Muscle of back (tissue), 13 donors: ENCODE measurements around the gene DLK1. TPM values are rescaled to one million over a fixed set of nuclear protein-coding genes. Genes with fewer than 3 reads are reported as not detected.

Experiments
- DNase-seq, 3 donors: peaks; one replicate each; pipeline versions ENCODE4 v3.0.0 to v3.0.0-alpha.2; 2013
- long read RNA-seq, 9 donors: transcript quantifications; one replicate each; lab custom pipeline, GENCODE V29; 2026
- polyA plus RNA-seq, 10 donors: library from polyadenylated mRNA; unstranded; fragments of 120-200 nt; gene quantifications; one replicate each; pipeline ENCODE4 v1.2.1, GENCODE V29; 2013; ENCODE audit not compliant: insufficient read length in 10 of 10

The DLK1 gene
- 1,000 to 10,000 TPM; 1,647 to 2,553 (median 1,994) TPM for polyA plus RNA-seq
- long read RNA-seq, donor 1, full-length matches to known transcripts: 970 of 1,057 reads
- long read RNA-seq, donor 1, partial matches to known transcripts: 87 of 1,057 reads
- long read RNA-seq, donor 1, other reads (novel, unspliced or antisense): 0 of 1,057 reads
- long read RNA-seq, donor 2, full-length matches to known transcripts: 885 of 934 reads
- long read RNA-seq, donor 2, partial matches to known transcripts: 49 of 934 reads
- long read RNA-seq, donor 2, other reads (novel, unspliced or antisense): 0 of 934 reads
- long read RNA-seq, donor 3: 0 reads
- long read RNA-seq, donor 4, full-length matches to known transcripts: 623 of 1,010 reads
- long read RNA-seq, donor 4, partial matches to known transcripts: 387 of 1,010 reads
- long read RNA-seq, donor 4, other reads (novel, unspliced or antisense): 0 of 1,010 reads
- long read RNA-seq, donor 5, full-length matches to known transcripts: 1,709 of 1,935 reads
- long read RNA-seq, donor 5, partial matches to known transcripts: 204 of 1,935 reads
- long read RNA-seq, donor 5, other reads (novel, unspliced or antisense): 22 of 1,935 reads
- long read RNA-seq, donor 6, full-length matches to known transcripts: 1,079 of 1,660 reads
- long read RNA-seq, donor 6, partial matches to known transcripts: 566 of 1,660 reads
- long read RNA-seq, donor 6, other reads (novel, unspliced or antisense): 15 of 1,660 reads
- long read RNA-seq, donor 7, full-length matches to known transcripts: 799 of 878 reads
- long read RNA-seq, donor 7, partial matches to known transcripts: 79 of 878 reads
- long read RNA-seq, donor 7, other reads (novel, unspliced or antisense): 0 of 878 reads
- long read RNA-seq, donor 8, full-length matches to known transcripts: 647 of 1,069 reads
- long read RNA-seq, donor 8, partial matches to known transcripts: 422 of 1,069 reads
- long read RNA-seq, donor 8, other reads (novel, unspliced or antisense): 0 of 1,069 reads
- long read RNA-seq, donor 9, full-length matches to known transcripts: 149 of 155 reads
- long read RNA-seq, donor 9, partial matches to known transcripts: 6 of 155 reads
- long read RNA-seq, donor 9, other reads (novel, unspliced or antisense): 0 of 155 reads

- DNase-seq: peak in 2 of 3 donors; percentile 45 to 77
Measured at GRCh38 chr14:100726550-100727085, at the start of gene DLK1. TSS of gene DLK1 (plus strand) at chr14:100726892. CDS start at chr14:100727069, 177 bp downstream.

GRCh38 chr14:100677152-100677551, 49.5 kb upstream of the DLK1 start:
- peak in 2 of 3 donors; percentile 75 to 91 for DNase-seq

DNA sequence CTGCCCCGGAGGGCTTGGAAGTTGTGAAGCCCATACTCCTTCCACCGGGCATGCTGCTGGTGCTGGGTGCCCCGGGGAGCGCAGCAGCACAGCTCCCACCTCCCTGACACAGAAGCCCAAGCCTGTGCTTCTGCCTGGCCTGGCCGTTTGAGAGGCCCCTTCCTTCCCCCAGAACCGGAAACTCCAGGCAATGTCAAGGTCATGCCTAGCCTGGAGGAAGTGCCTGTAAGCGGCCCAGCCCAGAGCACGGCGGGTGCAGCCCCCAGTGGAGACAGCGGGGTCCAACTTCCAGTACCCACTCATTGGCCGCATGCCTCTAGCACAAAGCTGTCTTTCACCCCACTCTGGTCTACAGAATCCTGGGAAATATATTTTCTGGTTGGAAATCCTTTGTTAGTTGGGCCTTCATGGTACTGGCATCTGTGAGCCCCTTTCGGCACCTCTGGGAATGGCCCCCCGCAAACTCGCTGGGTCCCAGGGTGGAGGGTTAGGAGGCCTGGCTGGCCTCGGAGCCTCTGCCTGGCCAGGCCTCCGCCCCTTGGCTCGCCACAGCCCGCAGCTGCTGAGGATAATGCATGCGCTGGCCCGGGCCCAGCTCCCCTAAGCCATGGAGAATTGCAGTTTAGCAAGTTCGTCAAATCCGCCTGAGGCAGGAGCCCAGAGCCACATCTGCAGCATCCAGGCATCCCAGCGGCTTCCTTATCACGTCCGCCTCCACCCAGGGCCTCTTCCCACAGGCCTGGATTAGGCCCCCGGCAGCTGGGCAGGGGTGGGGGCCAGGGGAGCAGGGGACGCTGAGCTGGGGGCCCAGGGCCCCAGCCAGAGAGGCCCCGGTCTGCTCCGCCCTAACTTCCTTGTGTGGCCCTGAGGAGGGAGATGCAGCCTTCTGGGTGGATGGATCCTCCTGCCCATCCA, 48.9 kb upstream of the DLK1 start:
- DNase-seq: peak; percentile 88 to 99 (median 95)

- DNase-seq: peak; percentile 73 to 97 (median 91)
Measured at GRCh38 chr14:100678469-100678828, 48.2 kb upstream of the DLK1 start.

GRCh38 chr14:100679153-100679552, 47.5 kb upstream of the DLK1 start:
- DNase-seq: peak in 1 of 3 donors; percentile 82

GRCh38 chr14:100679707-100680438, 46.8 kb upstream of the DLK1 start:
- DNase-seq: peak; percentile 90 to 97 (median 93)

GRCh38 chr14:100680439-100681051, 46.1 kb upstream of the DLK1 start:
- peak in 1 of 3 donors; percentile 75 for DNase-seq

GRCh38 chr14:100681111-100681510, 45.6 kb upstream of the DLK1 start:
- no peak for DNase-seq

DNA sequence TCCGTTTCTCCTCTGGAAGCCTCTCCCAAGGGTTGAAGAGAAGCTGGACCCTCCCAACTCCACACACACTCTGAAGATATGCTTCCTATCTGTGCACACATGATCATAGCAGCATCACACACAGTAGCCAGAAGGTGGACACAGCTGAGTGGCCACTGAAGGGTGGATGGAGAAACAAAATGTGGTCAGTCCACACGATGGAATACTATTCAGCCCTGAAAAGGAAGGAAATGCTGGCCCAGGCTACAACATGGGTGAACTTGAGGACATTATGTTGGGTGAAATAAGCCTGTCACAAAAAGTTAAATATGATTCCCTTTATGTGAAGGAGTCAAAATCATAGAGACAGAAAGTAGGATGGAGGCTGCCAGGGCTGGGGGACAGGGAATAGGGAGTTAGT, 43.9 kb upstream of the DLK1 start:
- DNase-seq: no peak

DNA sequence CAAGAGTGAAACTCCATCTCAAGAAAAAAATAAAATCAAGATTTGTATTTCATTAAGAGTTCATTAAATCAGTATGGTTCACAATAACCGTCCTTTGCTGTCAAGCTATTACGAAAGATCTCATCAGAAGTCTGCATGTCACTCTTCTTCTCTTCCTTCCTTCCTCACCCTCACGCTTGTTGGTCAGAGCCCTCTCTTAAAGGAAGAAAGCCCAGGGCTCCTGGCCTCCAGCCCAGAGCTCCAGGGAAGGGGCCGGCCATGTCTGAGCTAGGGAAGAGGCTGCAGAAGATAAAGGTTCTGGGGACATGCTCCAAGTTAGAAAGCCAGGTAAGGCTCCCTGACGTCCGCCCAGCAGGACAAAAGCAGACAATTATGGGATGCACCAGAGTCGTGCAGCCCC, 43.1 kb upstream of the DLK1 start:
- peak in 1 of 3 donors; percentile 71 for DNase-seq

GRCh38 chr14:100684154-100684553, 42.5 kb upstream of the DLK1 start:
- no peak for DNase-seq

- no peak for DNase-seq
Measured at GRCh38 chr14:100684961-100685360, 41.7 kb upstream of the DLK1 start.

- DNase-seq: no peak
Measured at GRCh38 chr14:100686858-100687257, 39.8 kb upstream of the DLK1 start.

DNA sequence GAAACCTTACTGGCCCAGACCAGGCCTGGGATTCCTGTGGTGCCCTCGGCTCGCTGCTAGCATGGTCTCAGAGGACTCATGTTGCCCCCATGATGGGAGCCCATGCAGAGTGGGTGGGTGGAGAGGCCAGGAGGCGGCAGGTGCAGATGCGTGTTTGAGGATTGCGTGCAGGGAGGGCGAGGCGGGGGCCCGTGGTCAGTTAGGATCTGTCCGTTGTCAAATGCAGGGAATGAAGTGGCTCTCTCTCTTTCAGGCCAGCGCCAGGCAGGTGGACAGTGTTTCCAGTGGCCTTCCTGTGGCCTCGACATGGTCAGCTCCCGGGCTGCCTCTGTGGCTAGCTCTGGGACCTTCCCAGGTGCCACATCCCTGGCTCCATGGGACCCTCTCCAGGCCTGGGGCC, 39.3 kb upstream of the DLK1 start:
- no peak for DNase-seq

DNA sequence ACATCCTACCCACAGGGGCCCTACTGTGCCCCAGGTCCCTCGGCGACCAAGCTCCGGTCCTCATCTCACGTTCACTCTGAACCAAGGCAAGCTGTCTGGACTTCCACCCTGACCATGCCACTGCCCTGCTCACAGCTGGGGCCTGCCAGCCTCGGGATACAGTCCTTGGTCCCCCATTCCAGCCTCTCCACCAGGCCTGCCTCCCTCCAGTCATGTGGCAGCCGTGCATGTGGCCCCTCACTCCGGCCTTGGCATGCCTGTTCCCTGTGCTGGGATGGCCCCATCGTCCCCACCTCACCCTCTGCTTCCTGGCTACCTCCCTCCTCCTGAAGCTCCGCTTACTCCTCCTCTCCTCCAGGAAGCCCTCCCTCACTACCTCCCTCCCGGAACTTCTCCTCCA, 38.6 kb upstream of the DLK1 start:
- no peak for DNase-seq

- no peak for DNase-seq
Measured at GRCh38 chr14:100688598-100689461, 37.9 kb upstream of the DLK1 start.

GRCh38 chr14:100690672-100691071, 36.0 kb upstream of the DLK1 start:
- no peak for DNase-seq

- DNase-seq: no peak
Measured at GRCh38 chr14:100691395-100692056, 35.2 kb upstream of the DLK1 start.
